ENCODE data around the gene PACRG.

Gene PACRG

GRCh38 chr6:162680871-162681270 is 46.9 kb upstream of the PACRG start:
- no peak overlapping the region for H3K23ac ChIP-seq (ENCODE audit: low read length in 2 of 2)
- no peak overlapping the region for H4K91ac ChIP-seq (ENCODE audit: low read length)
- WGBS, result 80% methylated on average over 2 of the region's 4 CpGs
- H3K4me2 ChIP-seq (ENCODE audit: low read length, poor library complexity, severe bottlenecking), result no peak overlapping the region
- H4K8ac ChIP-seq (ENCODE audit: low read length), result no peak overlapping the region
- no peak overlapping the region for H3K4me3 ChIP-seq (ENCODE audit: insufficient read depth in 1 of 2, low read depth in 1 of 2, low read length in 2 of 2)
- no peak overlapping the region for H3K18ac ChIP-seq (ENCODE audit: low read depth in 1 of 2, low read length in 2 of 2)
- no peak for DNase-seq
- no peak overlapping the region for H2BK120ac ChIP-seq (ENCODE audit: low read depth, low read length)
- H2AK5ac ChIP-seq (ENCODE audit: low read length, severe bottlenecking), result no peak overlapping the region
- no peaks in the 10 kb centered on the region for H3K4me1 ChIP-seq (ENCODE audit: control insufficient read depth, insufficient read depth, low read depth, low read length)
- H2BK5ac ChIP-seq (ENCODE audit: low read depth, low read length, poor library complexity, severe bottlenecking), result no peak overlapping the region
- H3K27me3 ChIP-seq (ENCODE audit: control insufficient read depth in 1 of 2, insufficient read depth in 1 of 2, low read length in 2 of 2), result no peaks in the 10 kb centered on the region
- H3K36me3 ChIP-seq (ENCODE audit: control insufficient read depth in 1 of 2, insufficient read depth in 2 of 2, low read depth in 1 of 2, low read length in 2 of 2), result no peaks in the 10 kb centered on the region
- H3K79me1 ChIP-seq (replicated peaks; ENCODE audit: low read length, poor library complexity, severe bottlenecking), result no peaks in the 10 kb centered on the region
- no peak overlapping the region for H3K14ac ChIP-seq (ENCODE audit: low read length in 2 of 2)
- H3K9me3 ChIP-seq (ENCODE audit: control insufficient read depth, low read length), result no peaks in the 10 kb centered on the region
- H3K9ac ChIP-seq (ENCODE audit: low read length), result no peak overlapping the region
- no peak overlapping the region for H2AFZ ChIP-seq (ENCODE audit: low read depth, low read length)
- no peak overlapping the region for H2BK15ac ChIP-seq (ENCODE audit: low read depth, poor library complexity, severe bottlenecking)
- no peak overlapping the region for H2BK12ac ChIP-seq (ENCODE audit: low read length in 2 of 2)
- no peak overlapping the region for H3K4ac ChIP-seq (ENCODE audit: low read depth in 1 of 2, low read length in 2 of 2)
- H3K27ac ChIP-seq (ENCODE audit: low read length, poor library complexity, severe bottlenecking), result no peak overlapping the region

GRCh38 chr6:162681447-162681846 is 46.3 kb upstream of the PACRG start:
- Histone ChIP-seq H3K18ac (ENCODE audit: low read depth in 1 of 2, low read length in 2 of 2) (no peak overlapping the region), H3K4me3 (ENCODE audit: insufficient read depth in 1 of 2, low read depth in 1 of 2, low read length in 2 of 2) (no peak overlapping the region), H2BK12ac (ENCODE audit: low read length in 2 of 2) (no peak overlapping the region), H2BK5ac (ENCODE audit: low read depth, low read length, poor library complexity, severe bottlenecking) (no peak overlapping the region), H3K9ac (ENCODE audit: low read length) (no peak overlapping the region), H4K8ac (ENCODE audit: low read length) (no peak overlapping the region), H3K4me2 (ENCODE audit: low read length, poor library complexity, severe bottlenecking) (no peak overlapping the region), H3K14ac (ENCODE audit: low read length in 2 of 2) (no peak overlapping the region), H2BK15ac (ENCODE audit: low read depth, poor library complexity, severe bottlenecking) (no peak overlapping the region), H3K27me3 (ENCODE audit: control insufficient read depth in 1 of 2, insufficient read depth in 1 of 2, low read length in 2 of 2) (no peaks in the 10 kb centered on the region), H3K4me1 (ENCODE audit: control insufficient read depth, insufficient read depth, low read depth, low read length) (no peaks in the 10 kb centered on the region), H2AK5ac (ENCODE audit: low read length, severe bottlenecking) (no peak overlapping the region), H4K91ac (ENCODE audit: low read length) (no peak overlapping the region), H2AFZ (ENCODE audit: low read depth, low read length) (no peak overlapping the region), H3K23ac (ENCODE audit: low read length in 2 of 2) (no peak overlapping the region), H3K36me3 (ENCODE audit: control insufficient read depth in 1 of 2, insufficient read depth in 2 of 2, low read depth in 1 of 2, low read length in 2 of 2) (no peaks in the 10 kb centered on the region), H3K9me3 (ENCODE audit: control insufficient read depth, low read length) (no peaks in the 10 kb centered on the region), H3K27ac (ENCODE audit: low read length, poor library complexity, severe bottlenecking) (no peak overlapping the region), H2BK120ac (ENCODE audit: low read depth, low read length) (no peak overlapping the region), H3K79me1 (replicated peaks; ENCODE audit: low read length, poor library complexity, severe bottlenecking) (no peaks in the 10 kb centered on the region), H3K4ac (ENCODE audit: low read depth in 1 of 2, low read length in 2 of 2) (no peak overlapping the region)
- DNase-seq, result no peak
- WGBS, result 70% methylated on average over 1 of the region's 1 CpG

- H3K23ac ChIP-seq (ENCODE audit: low read length in 2 of 2), result no peak overlapping the region
- DNase-seq, result no peak
- 100% methylated on average over 4 of the region's 4 CpGs for WGBS
These were observed 44.6 kb upstream of the PACRG start for GRCh38 chr6:162683135-162683534.

GRCh38 chr6:162684052-162684451 is 43.7 kb upstream of the PACRG start:
- WGBS, result no CpG with 5 or more reads among the region's 1 CpG
- Histone ChIP-seq H2BK15ac (ENCODE audit: low read depth, poor library complexity, severe bottlenecking) (no peak overlapping the region), H2BK12ac (ENCODE audit: low read length in 2 of 2) (no peak overlapping the region), H3K4ac (ENCODE audit: low read depth in 1 of 2, low read length in 2 of 2) (no peak overlapping the region), H2AK5ac (ENCODE audit: low read length, severe bottlenecking) (no peak overlapping the region), H4K91ac (ENCODE audit: low read length) (no peak overlapping the region), H2BK5ac (ENCODE audit: low read depth, low read length, poor library complexity, severe bottlenecking) (no peak overlapping the region), H2BK120ac (ENCODE audit: low read depth, low read length) (no peak overlapping the region), H4K8ac (ENCODE audit: low read length) (no peak overlapping the region), H3K79me1 (replicated peaks; ENCODE audit: low read length, poor library complexity, severe bottlenecking) (no peaks in the 10 kb centered on the region), H3K4me1 (ENCODE audit: control insufficient read depth, insufficient read depth, low read depth, low read length) (no peaks in the 10 kb centered on the region), H3K27me3 (ENCODE audit: control insufficient read depth in 1 of 2, insufficient read depth in 1 of 2, low read length in 2 of 2) (no peaks in the 10 kb centered on the region), H3K4me3 (ENCODE audit: insufficient read depth in 1 of 2, low read depth in 1 of 2, low read length in 2 of 2) (no peak overlapping the region), H3K23ac (ENCODE audit: low read length in 2 of 2) (no peak overlapping the region), H3K27ac (ENCODE audit: low read length, poor library complexity, severe bottlenecking) (no peak overlapping the region), H3K14ac (ENCODE audit: low read length in 2 of 2) (no peak overlapping the region), H3K9ac (ENCODE audit: low read length) (no peak overlapping the region), H2AFZ (ENCODE audit: low read depth, low read length) (no peak overlapping the region), H3K36me3 (ENCODE audit: control insufficient read depth in 1 of 2, insufficient read depth in 2 of 2, low read depth in 1 of 2, low read length in 2 of 2) (no peaks in the 10 kb centered on the region), H3K4me2 (ENCODE audit: low read length, poor library complexity, severe bottlenecking) (no peak overlapping the region), H3K9me3 (ENCODE audit: control insufficient read depth, low read length) (no peaks in the 10 kb centered on the region), H3K18ac (ENCODE audit: low read depth in 1 of 2, low read length in 2 of 2) (no peak overlapping the region)
- DNase-seq, result no peak

More at GRCh38 chr6:162683135-162683534, 44.6 kb upstream of the PACRG start:
- Histone ChIP-seq H3K79me1 (replicated peaks; ENCODE audit: low read length, poor library complexity, severe bottlenecking) (no peaks in the 10 kb centered on the region), H2AFZ (ENCODE audit: low read depth, low read length) (no peak overlapping the region), H4K91ac (ENCODE audit: low read length) (no peak overlapping the region), H3K4me3 (ENCODE audit: insufficient read depth in 1 of 2, low read depth in 1 of 2, low read length in 2 of 2) (no peak overlapping the region), H3K27me3 (ENCODE audit: control insufficient read depth in 1 of 2, insufficient read depth in 1 of 2, low read length in 2 of 2) (no peaks in the 10 kb centered on the region), H3K18ac (ENCODE audit: low read depth in 1 of 2, low read length in 2 of 2) (no peak overlapping the region), H2BK120ac (ENCODE audit: low read depth, low read length) (no peak overlapping the region), H3K4ac (ENCODE audit: low read depth in 1 of 2, low read length in 2 of 2) (no peak overlapping the region), H2BK5ac (ENCODE audit: low read depth, low read length, poor library complexity, severe bottlenecking) (no peak overlapping the region), H3K4me1 (ENCODE audit: control insufficient read depth, insufficient read depth, low read depth, low read length) (no peaks in the 10 kb centered on the region), H2BK12ac (ENCODE audit: low read length in 2 of 2) (no peak overlapping the region), H3K4me2 (ENCODE audit: low read length, poor library complexity, severe bottlenecking) (no peak overlapping the region), H3K9ac (ENCODE audit: low read length) (no peak overlapping the region), H3K14ac (ENCODE audit: low read length in 2 of 2) (no peak overlapping the region), H2BK15ac (ENCODE audit: low read depth, poor library complexity, severe bottlenecking) (no peak overlapping the region), H3K9me3 (ENCODE audit: control insufficient read depth, low read length) (no peaks in the 10 kb centered on the region), H3K27ac (ENCODE audit: low read length, poor library complexity, severe bottlenecking) (no peak overlapping the region), H3K36me3 (ENCODE audit: control insufficient read depth in 1 of 2, insufficient read depth in 2 of 2, low read depth in 1 of 2, low read length in 2 of 2) (no peaks in the 10 kb centered on the region), H4K8ac (ENCODE audit: low read length) (no peak overlapping the region), H2AK5ac (ENCODE audit: low read length, severe bottlenecking) (no peak overlapping the region)
